GM18499 (cell line): ENCODE data around the gene DAPK3.
"Not testable (repeated sequence)": the region's sequence is repeated elsewhere in the genome, so short reads cannot be mapped to it uniquely, and the experiment has no call there.

Experiments used
- ATAC-seq: cut with Tn5 transposase; IDR thresholded peaks from one replicate; pipeline ENCODE4 v1.9.1; 2021; ENCODE audit warnings: moderate number of reproducible peaks; ENCODE audit not compliant: insufficient read depth, unreplicated experiment

The DAPK3 gene

GRCh38 chr19:4007021-4007835 lies 36.3 kb upstream of the DAPK3 start, which contains the start of gene PIAS4:
Gene PIAS4, plus strand, starts transcription at chr19:4007736. Its CDS starts 25 bp downstream, at chr19:4007761.
- peak; percentile 55 for ATAC-seq

GRCh38 chr19:4005436-4005835 lies 34.5 kb upstream of the DAPK3 start:
- not testable (repeated sequence) for ATAC-seq

GRCh38 chr19:4000798-4001197 lies 29.9 kb upstream of the DAPK3 start:
- ATAC-seq: not testable (repeated sequence)

DNA sequence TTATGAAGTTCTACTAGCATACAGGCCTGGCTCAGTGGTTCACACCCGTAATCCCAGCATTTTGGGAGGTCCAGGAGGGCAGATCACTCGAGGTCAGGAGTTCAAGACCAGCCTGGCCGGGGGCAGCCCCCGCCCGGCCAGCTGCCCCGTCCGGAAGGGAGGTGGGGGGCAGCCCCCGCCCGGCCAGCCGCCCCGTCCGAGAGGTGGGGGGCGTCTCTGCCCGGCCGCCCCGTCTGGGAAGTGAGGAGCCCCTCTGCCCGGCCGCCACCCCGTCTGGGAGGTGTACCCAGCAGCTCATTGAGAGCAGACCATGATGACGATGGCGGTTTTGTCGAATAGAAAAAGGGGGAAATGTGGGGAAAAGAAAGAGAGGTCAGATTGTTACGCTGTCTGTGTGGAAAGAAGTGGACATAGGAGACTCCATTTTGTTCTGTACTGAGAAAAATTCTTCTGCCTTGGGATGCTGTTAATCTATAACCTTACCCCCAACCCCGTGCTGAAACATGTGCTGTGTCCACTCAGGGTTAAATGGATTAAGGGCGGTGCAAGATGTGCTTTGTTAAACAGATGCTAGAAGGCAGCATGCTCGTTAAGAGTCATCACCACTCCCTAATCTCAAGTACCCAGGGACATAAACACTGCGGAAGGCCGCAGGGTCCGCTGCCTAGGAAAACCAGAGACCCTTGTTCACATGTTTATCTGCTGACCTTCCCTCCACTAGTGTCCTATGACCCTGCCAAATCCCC lies 27.9 kb upstream of the DAPK3 start:
- ATAC-seq: not testable (repeated sequence)

DNA sequence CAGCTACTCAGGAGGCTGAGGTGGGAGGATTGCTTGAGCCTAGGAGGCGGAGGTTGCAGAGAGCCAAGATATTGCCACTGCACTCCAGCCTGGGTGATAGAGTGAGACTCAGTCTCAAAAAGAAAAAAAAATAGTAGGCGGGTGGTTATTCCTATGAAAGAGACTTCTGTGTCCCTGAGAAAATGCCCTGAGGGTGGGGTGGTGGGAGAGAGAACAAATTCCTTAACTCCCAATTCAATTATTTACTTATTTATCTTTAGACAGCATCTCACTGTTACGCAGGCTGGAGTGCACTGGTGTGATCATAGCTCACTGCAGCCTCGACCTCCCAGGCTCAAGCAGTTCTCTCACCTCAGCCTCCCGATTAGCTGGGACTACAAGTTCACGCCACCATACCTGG lies 24.7 kb upstream of the DAPK3 start:
- no peak for ATAC-seq

- no peak for ATAC-seq
Measured at GRCh38 chr19:3990815-3991117, 19.9 kb upstream of the DAPK3 start.

DNA sequence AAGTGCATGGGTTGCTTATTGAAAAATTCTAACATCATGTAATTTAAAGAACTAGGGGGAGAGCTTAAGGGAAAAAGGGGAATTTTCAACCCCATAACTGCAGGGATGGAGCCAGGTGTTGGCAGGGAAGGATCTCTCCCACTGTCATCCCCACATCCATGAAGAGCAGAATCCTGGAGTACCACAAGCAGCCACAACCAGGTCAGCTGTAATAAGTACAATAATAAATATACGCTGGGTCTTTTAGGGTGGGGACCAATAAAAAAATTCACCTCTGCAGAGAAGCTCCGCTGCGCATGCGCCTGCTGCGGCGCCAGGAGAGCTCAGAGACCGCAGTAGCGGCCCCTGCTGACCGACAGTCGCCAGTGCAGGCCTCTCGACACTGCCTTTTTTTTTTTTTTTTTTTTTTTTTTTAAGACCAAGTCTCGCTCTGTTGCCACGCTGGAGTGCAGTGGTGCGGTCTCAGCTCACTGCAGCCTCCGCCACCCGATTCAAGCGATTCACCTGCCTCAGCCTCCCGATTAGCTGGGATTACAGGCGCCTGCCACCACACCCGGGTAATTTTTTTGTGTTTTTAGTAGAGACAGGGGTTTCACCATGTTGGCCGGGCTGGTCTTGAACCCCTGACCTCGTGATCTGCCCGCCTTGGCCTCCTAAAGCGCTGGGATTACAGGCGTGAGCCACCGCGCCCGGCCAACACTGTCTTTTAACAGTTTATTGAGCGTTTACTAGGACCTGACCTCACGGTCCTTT lies 16.9 kb upstream of the DAPK3 start:
- ATAC-seq: no peak

- no peak for ATAC-seq
Measured at GRCh38 chr19:3986260-3987041, 15.6 kb upstream of the DAPK3 start.

- no peak for ATAC-seq
Measured at GRCh38 chr19:3985643-3986259, 14.9 kb upstream of the DAPK3 start.

- ATAC-seq: no peak
Measured at GRCh38 chr19:3984908-3985642, 14.2 kb upstream of the DAPK3 start, which contains the start of gene EEF2. Gene EEF2, minus strand, starts transcription at chr19:3985463. Its CDS starts 83 bp downstream, at chr19:3985380.

GRCh38 chr19:3984584-3984907 lies 13.6 kb upstream of the DAPK3 start:
- ATAC-seq: no peak

DNA sequence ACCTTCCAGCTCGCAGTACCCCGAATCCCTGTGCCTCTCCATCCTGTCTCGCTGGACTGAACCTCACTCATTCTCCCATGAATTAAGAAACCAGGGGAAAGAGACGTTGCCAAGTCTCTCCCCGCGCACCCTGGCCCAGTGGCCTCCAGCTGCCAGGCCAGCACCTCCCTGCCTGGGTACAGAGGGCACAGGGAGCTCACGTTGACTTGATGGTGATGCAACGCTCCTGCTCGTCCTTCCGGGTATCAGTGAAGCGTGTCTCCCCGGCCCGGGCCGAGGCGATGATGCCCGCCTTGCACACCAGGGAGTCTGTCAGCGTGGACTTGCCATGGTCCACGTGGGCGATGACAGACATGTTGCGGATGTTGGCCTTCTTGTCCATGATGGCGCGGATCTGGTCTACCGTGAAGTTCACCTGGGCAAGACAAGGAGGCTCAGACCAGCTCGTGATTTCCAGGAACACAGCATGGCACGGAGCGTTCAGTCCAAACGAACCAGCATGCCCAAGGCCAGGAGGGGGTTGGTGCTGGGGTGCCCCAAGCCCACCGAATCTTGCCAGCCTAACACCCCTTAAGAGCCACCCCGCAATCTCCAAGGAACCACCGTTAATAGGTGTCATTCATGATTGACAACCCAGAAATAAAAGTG lies 13.2 kb upstream of the DAPK3 start:
- no peak for ATAC-seq

- no peak for ATAC-seq
Measured at GRCh38 chr19:3983542-3983914, 12.6 kb upstream of the DAPK3 start.

- ATAC-seq: no peak
Measured at GRCh38 chr19:3982701-3983541, 12.0 kb upstream of the DAPK3 start.

GRCh38 chr19:3981736-3982681 lies 11.1 kb upstream of the DAPK3 start:
- no peak for ATAC-seq

DNA sequence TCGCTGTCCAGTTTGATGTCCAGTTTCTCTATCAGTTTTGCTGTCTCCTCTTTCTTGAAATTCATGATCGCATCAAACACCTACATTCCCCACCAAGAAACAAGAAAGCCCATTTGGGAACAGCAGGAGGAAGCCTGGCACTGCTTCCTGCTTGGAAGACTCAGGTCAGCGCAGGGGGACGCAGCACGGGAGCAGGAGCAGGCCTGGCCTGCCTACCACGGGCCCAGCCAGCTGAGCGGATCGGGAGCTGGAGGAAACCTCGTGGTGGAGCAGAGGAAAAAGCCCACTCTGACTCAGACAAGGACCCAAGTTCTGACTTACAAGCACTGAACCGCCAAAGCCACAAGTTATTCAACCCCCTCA lies 10.5 kb upstream of the DAPK3 start:
- ATAC-seq: no peak
